Neural cell (in vitro differentiated cells): ENCODE measurements around the gene NUDT9.

ENCODE experiments used
- CTCF ChIP-seq: fragments of 450-650 bp; IDR thresholded peaks from 2 replicates; pipeline ENCODE4 v1.5.1; 2014; ENCODE audit warnings: antibody characterized with exemption, mild to moderate bottlenecking, moderate library complexity; ENCODE audit not compliant: poor library complexity, severe bottlenecking
- EP300 ChIP-seq: fragments of 450-650 bp; conservative IDR thresholded peaks from 2 replicates; pipeline ENCODE4 v1.6.1; 2014; ENCODE audit warnings: antibody characterized with exemption, mild to moderate bottlenecking, moderate library complexity; ENCODE audit not compliant: poor library complexity, severe bottlenecking
- EZH2 ChIP-seq: fragments of 200-600, 300-800 bp; shearing (Covaris generic), sonication (generic); IDR thresholded peaks from 2 replicates; pipeline ENCODE4 v1.6.1; 2014; ENCODE audit warnings: antibody characterized with exemption, low read length, borderline replicate concordance, mild to moderate bottlenecking; ENCODE audit not compliant: insufficient read depth, poor library complexity, severe bottlenecking
- MXI1 ChIP-seq: fragments of 450-650 bp; conservative IDR thresholded peaks from 2 replicates; pipeline ENCODE4 v1.6.1; 2014; ENCODE audit warnings: antibody characterized with exemption, mild to moderate bottlenecking; ENCODE audit not compliant: poor library complexity, severe bottlenecking
- POLR2AphosphoS5 ChIP-seq: IDR thresholded peaks from 2 replicates; pipeline ENCODE4 v1.6.1; 2012
- RAD21 ChIP-seq: fragments of 450-650 bp; conservative IDR thresholded peaks from 2 replicates; pipeline ENCODE4 v1.6.1; 2014; ENCODE audit warnings: antibody characterized with exemption, mild to moderate bottlenecking, moderate library complexity
- REST ChIP-seq: IDR thresholded peaks from 2 replicates; pipeline ENCODE4 v1.6.1; 2012; ENCODE audit warnings: borderline replicate concordance
- SMC3 ChIP-seq: fragments of 450-650 bp; conservative IDR thresholded peaks from 2 replicates; pipeline ENCODE4 v1.6.1; 2014; ENCODE audit warnings: antibody characterized with exemption, mild to moderate bottlenecking, moderate library complexity; ENCODE audit not compliant: poor library complexity
- TAF1 ChIP-seq: IDR thresholded peaks from 2 replicates; pipeline ENCODE4 v1.6.1; 2012; ENCODE audit warnings: low read depth

- TF ChIP-seq POLR2AphosphoS5 (no peak), TAF1 (no peak), CTCF (no peak), EZH2 (no peak), REST (no peak), EP300 (no peak), MXI1 (no peak), RAD21 (no peak), SMC3 (no peak)
These were observed 38.9 kb downstream of the NUDT9 start for GRCh38 chr4:87461281-87461700.
